ENCODE results near the gene ODF2L.

GRCh38 chr1:86423873-86424272, 27.8 kb upstream of the ODF2L start, which contains the start of gene CLCA2:
- TF ChIP-seq CTCF (IDR thresholded peaks at IDR 0.05; ENCODE audit: poor library complexity): no peak
- no peak for TF ChIP-seq EZH2phosphoT487 (IDR thresholded peaks at IDR 0.05; ENCODE audit: low read depth, severe bottlenecking, unreplicated experiment)
- no peak for TF ChIP-seq EZH2 (IDR thresholded peaks at IDR 0.05; ENCODE audit: borderline replicate concordance)
